ENCODE data around the gene CHID1. TPM values are rescaled to one million over a fixed set of nuclear protein-coding genes. Genes with fewer than 3 reads are reported as not detected.

CHID1 gene
- total and polyA plus RNA-seq, 2 donors: 17.8 to 35.7 TPM

DNA sequence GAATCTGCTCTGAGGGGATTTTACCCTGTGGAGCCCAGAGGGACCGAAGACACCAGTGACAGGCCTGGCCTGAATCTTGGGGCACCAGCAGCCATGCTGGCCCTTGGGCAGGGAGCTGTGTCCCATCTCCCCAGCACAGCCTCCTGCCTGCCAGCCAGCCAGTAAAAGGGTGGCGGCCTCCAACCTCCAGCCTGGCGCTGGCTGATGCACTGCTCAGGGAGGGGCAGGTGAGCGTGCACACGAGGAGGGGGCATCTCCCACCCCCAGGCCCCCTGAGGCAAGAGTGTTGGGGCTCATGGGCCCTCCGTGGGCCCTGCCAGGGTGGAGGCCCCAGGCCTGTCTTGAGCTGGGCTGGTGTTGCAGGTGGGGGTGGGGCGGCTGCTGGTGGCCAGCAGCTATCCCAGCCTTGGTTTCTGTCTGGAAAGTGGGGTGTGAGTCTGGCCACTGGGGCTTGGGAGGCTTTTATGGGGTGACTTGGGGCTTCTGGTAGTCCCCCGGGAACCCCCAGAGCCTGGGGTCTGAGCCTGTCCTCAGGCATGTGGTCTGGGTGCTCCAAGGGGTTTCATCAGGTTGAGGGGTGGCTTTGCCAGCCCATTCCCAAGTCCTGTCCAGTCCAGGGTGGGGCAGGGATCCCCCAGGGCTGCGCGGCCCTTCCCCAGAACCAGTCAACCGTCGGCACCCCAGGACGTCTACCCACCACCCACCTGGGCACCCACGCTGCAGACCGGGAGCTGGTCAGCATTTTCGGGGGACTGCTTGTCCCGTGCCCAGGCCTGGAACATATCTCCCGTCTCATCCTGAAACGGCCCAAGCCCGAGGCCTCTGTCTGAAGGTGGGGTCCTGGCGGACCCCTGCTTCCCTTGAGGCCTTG lies 50.1 kb downstream of the CHID1 start:
- Histone ChIP-seq H3K36me3 (ENCODE audit: control insufficient read depth in 2 of 2, insufficient read depth in 2 of 2, low read length in 1 of 2) (no peaks in the 10 kb centered on the region), H3K4me1 (ENCODE audit: control insufficient read depth in 2 of 2, insufficient read depth in 2 of 2, low read length in 2 of 2) (no peaks in the 10 kb centered on the region), H3K27ac (ENCODE audit: low read depth in 1 of 2, low read length in 1 of 2) (no peak overlapping the region), H3K4me3 (ENCODE audit: low read length in 2 of 2) (no peak overlapping the region), H3K27me3 (ENCODE audit: control insufficient read depth in 2 of 2, insufficient read depth in 1 of 2, low read length in 1 of 2) (no peaks in the 10 kb centered on the region), H3K9me3 (ENCODE audit: control insufficient read depth in 2 of 2, insufficient read depth in 1 of 2, low read length in 1 of 2) (peaks cover 0 to 1% of the 10 kb centered on the region in 2 donors)
- DNase-seq (ENCODE audit: low read depth in 6 of 9, low spot score in 9 of 9): no peak
- 92% methylated on average over 21 of the region's 21 CpGs for WGBS

DNA sequence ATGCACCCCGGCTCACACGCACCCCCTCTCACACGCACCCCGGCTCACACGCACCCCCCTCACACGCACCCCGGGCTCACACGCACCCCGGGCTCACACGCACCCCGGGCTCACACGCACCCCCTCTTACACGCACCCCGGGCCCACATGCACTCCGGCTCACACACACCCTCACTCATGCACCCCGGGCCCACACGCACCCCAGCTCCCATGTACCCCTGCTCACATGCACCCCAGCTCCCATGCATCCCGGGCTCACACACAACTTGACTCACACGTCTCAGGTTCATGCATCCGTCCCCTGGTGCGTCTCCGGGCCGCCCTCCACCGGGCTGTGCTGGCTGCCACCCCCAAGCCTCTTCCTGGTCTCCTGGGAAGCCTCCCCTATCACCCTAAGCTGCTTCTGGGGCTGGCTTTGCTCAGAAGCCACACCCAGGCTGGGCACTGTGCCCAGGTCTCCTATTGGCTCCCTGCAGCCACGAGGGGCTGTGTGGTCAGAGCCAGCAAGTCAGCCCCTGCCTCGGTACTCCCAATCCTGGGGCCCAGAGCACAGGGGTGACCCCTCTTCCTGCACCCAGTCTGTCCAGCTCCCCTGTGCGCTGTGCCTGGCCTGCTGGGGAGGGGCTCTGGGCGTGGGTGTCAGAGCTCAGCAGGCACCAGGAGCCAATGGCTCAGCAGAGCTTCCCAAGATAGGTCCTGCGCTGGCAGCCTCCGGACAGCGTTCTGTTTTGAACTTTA lies 51.0 kb downstream of the CHID1 start:
- peaks cover 0 to 1% of the 10 kb centered on the region in 2 donors for H3K9me3 ChIP-seq (ENCODE audit: control insufficient read depth in 2 of 2, insufficient read depth in 1 of 2, low read length in 1 of 2)
- no peak overlapping the region for H3K4me3 ChIP-seq (ENCODE audit: low read length in 2 of 2)
- no peak overlapping the region for H3K27ac ChIP-seq (ENCODE audit: low read depth in 1 of 2, low read length in 1 of 2)
- H3K27me3 ChIP-seq (ENCODE audit: control insufficient read depth in 2 of 2, insufficient read depth in 1 of 2, low read length in 1 of 2): no peaks in the 10 kb centered on the region
- H3K4me1 ChIP-seq (ENCODE audit: control insufficient read depth in 2 of 2, insufficient read depth in 2 of 2, low read length in 2 of 2): no peaks in the 10 kb centered on the region
- no peaks in the 10 kb centered on the region for H3K36me3 ChIP-seq (ENCODE audit: control insufficient read depth in 2 of 2, insufficient read depth in 2 of 2, low read length in 1 of 2)
- WGBS: 87% methylated on average over 31 of the region's 31 CpGs
- no peak for DNase-seq (ENCODE audit: low read depth in 6 of 9, low spot score in 9 of 9)

DNA sequence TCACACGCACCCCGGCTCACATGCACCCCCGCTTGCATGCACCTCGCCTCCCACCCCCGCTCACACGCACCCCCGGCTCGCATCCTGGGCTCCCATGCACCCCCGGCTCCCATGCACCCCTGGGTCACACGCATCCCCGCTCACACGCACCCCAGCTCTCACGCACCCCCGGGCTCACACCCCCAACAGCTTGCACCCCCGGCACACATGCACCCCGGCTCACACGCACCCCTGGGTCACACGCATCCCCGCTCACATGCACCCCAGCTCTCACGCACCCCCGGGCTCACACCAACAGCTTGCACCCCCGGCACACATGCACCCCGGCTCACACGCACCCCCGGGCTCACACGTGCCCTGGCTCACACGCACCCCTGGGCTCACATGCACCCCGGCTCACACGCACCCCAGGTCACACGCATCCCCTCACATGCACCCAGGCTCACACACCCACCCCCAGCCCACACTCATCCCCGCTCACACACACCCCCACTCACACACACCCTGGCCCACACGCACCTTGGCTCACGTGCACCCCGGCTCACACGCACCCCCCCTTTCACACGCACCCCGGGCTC lies 51.8 kb downstream of the CHID1 start:
- H3K27me3 ChIP-seq (ENCODE audit: control insufficient read depth in 2 of 2, insufficient read depth in 1 of 2, low read length in 1 of 2): no peaks in the 10 kb centered on the region
- no peak overlapping the region for H3K4me3 ChIP-seq (ENCODE audit: low read length in 2 of 2)
- WGBS: 96% methylated on average over 37 of the region's 37 CpGs
- peaks cover 0 to 1% of the 10 kb centered on the region in 2 donors for H3K9me3 ChIP-seq (ENCODE audit: control insufficient read depth in 2 of 2, insufficient read depth in 1 of 2, low read length in 1 of 2)
- H3K36me3 ChIP-seq (ENCODE audit: control insufficient read depth in 2 of 2, insufficient read depth in 2 of 2, low read length in 1 of 2): no peaks in the 10 kb centered on the region
- no peak for DNase-seq (ENCODE audit: low read depth in 6 of 9, low spot score in 9 of 9)
- no peaks in the 10 kb centered on the region for H3K4me1 ChIP-seq (ENCODE audit: control insufficient read depth in 2 of 2, insufficient read depth in 2 of 2, low read length in 2 of 2)
- no peak overlapping the region for H3K27ac ChIP-seq (ENCODE audit: low read depth in 1 of 2, low read length in 1 of 2)

DNA sequence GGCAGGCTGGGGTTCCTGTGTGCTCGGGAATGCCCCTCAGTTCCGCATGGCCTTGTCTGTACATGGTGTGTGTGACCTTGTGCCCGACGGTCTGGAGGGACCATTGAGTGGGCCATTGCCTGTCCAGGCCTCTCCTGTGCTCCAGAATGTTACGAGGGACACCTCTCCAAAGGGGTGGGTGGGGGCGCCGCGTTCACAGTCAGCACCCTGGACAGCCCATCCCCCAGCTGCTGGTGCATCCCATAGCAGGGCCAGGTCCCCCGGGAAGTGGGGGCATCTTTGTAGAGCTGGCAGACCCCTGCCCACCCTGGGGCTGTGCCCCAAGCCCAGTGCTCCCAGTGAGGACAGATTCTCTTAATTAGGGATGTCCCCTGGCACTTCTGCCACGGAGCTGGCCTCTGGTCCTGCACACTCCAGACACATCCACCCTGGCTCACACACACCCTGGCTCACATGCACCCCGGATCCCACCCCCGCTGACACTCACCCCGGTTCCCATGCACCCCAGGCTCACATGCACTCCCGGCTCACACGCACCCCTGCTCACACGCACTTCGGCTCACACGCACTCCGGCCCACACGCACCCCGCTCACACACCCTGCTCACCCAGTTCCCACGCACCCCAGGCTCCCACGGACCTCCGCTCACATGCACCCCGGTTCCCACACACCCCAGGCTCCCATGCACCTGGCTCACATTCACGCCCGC lies 52.4 kb downstream of the CHID1 start:
- WGBS: 93% methylated on average over 27 of the region's 27 CpGs
- H3K4me3 ChIP-seq (ENCODE audit: low read length in 2 of 2): no peak overlapping the region
- no peak for DNase-seq (ENCODE audit: low read depth in 6 of 9, low spot score in 9 of 9)
- H3K27ac ChIP-seq (ENCODE audit: low read depth in 1 of 2, low read length in 1 of 2): no peak overlapping the region
- no peaks in the 10 kb centered on the region for H3K4me1 ChIP-seq (ENCODE audit: control insufficient read depth in 2 of 2, insufficient read depth in 2 of 2, low read length in 2 of 2)
- H3K27me3 ChIP-seq (ENCODE audit: control insufficient read depth in 2 of 2, insufficient read depth in 1 of 2, low read length in 1 of 2): no peaks in the 10 kb centered on the region
- peaks cover 0 to 1% of the 10 kb centered on the region in 2 donors for H3K9me3 ChIP-seq (ENCODE audit: control insufficient read depth in 2 of 2, insufficient read depth in 1 of 2, low read length in 1 of 2)
- no peaks in the 10 kb centered on the region for H3K36me3 ChIP-seq (ENCODE audit: control insufficient read depth in 2 of 2, insufficient read depth in 2 of 2, low read length in 1 of 2)

DNA sequence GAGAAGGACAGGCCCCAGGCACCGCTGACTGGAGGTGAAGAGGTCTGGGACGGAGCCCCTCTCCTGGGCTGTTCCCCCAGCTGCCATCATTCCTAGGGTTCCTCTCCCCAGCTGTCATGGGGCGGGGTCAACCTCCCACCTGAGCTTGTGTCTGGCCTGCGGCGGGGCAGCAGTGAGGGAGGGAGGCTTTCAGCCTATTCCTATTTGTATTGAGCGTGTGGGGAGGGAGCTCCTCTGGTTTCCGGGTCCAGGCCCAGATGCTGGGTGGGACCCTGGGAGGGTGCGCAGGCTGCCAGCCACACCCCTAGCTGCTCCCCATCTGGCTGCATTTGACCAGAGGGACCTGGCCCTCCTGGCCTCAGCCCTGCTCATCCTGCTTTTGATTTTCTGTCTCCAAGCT lies 54.2 kb downstream of the CHID1 start:
- H3K36me3 ChIP-seq (ENCODE audit: control insufficient read depth in 2 of 2, insufficient read depth in 2 of 2, low read length in 1 of 2): no peaks in the 10 kb centered on the region
- no peak overlapping the region for H3K27ac ChIP-seq (ENCODE audit: low read depth in 1 of 2, low read length in 1 of 2)
- no peak overlapping the region for H3K4me3 ChIP-seq (ENCODE audit: low read length in 2 of 2)
- H3K9me3 ChIP-seq (ENCODE audit: control insufficient read depth in 2 of 2, insufficient read depth in 1 of 2, low read length in 1 of 2): no peaks in the 10 kb centered on the region
- 84% methylated on average over 8 of the region's 8 CpGs for whole genome bisulfite sequencing
- H3K4me1 ChIP-seq (ENCODE audit: control insufficient read depth in 2 of 2, insufficient read depth in 2 of 2, low read length in 2 of 2): no peaks in the 10 kb centered on the region
- DNase-seq (ENCODE audit: low read depth in 6 of 9, low spot score in 9 of 9): no peak
- peaks cover 0 to 4% of the 10 kb centered on the region in 2 donors for H3K27me3 ChIP-seq (ENCODE audit: control insufficient read depth in 2 of 2, insufficient read depth in 1 of 2, low read length in 1 of 2)

DNA sequence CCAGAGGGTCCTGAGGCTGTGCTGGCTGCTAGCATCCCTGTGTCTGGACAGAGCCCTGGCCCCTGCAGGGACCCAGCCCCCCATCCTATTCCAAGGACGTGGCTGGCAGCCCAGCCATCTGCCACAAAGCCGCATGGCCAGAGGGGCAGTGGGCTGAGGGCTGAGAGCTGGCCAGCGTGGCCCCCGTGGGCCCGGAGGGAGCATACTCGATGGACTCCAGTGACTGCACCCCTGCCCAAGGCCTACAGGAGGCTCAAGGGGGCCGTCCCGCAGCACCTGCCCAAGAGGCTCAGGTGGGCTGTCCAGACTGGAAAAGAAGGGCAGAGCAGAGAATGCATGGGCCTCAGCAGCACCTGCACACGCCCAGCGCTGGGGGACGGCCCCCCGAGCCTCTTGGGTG lies 54.8 kb downstream of the CHID1 start:
- 95% methylated on average over 12 of the region's 12 CpGs for WGBS
- no peak overlapping the region for H3K4me3 ChIP-seq (ENCODE audit: low read length in 2 of 2)
- H3K27ac ChIP-seq (ENCODE audit: low read depth in 1 of 2, low read length in 1 of 2): no peak overlapping the region
- no peaks in the 10 kb centered on the region for H3K4me1 ChIP-seq (ENCODE audit: control insufficient read depth in 2 of 2, insufficient read depth in 2 of 2, low read length in 2 of 2)
- H3K27me3 ChIP-seq (ENCODE audit: control insufficient read depth in 2 of 2, insufficient read depth in 1 of 2, low read length in 1 of 2): peaks cover 0 to 10% of the 10 kb centered on the region in 2 donors
- DNase-seq (ENCODE audit: low read depth in 6 of 9, low spot score in 9 of 9): no peak
- H3K9me3 ChIP-seq (ENCODE audit: control insufficient read depth in 2 of 2, insufficient read depth in 1 of 2, low read length in 1 of 2): no peaks in the 10 kb centered on the region
- no peaks in the 10 kb centered on the region for H3K36me3 ChIP-seq (ENCODE audit: control insufficient read depth in 2 of 2, insufficient read depth in 2 of 2, low read length in 1 of 2)

DNA sequence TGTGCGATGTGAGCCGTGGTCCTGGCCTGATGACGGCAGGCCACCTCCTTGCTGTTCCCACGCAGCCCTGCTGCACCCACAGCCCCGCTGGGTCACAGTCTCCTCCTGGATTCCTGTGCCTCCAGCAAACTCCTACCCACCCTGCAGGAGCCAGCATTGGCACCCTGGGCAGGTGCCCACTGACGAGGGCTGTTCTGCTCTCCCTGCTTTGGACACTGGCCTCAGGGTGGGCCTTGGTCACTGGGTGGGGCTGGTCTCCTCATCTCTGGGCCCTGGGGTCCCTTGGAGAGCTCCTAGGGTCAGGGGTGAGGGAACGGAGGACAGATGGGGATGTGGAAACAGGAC lies 55.3 kb downstream of the CHID1 start:
- WGBS: 96% methylated on average over 7 of the region's 7 CpGs
- H3K4me3 ChIP-seq (ENCODE audit: low read length in 2 of 2): no peak overlapping the region
- no peak overlapping the region for H3K27ac ChIP-seq (ENCODE audit: low read depth in 1 of 2, low read length in 1 of 2)
- H3K4me1 ChIP-seq (ENCODE audit: control insufficient read depth in 2 of 2, insufficient read depth in 2 of 2, low read length in 2 of 2): no peaks in the 10 kb centered on the region
- no peaks in the 10 kb centered on the region for H3K9me3 ChIP-seq (ENCODE audit: control insufficient read depth in 2 of 2, insufficient read depth in 1 of 2, low read length in 1 of 2)
- H3K27me3 ChIP-seq (ENCODE audit: control insufficient read depth in 2 of 2, insufficient read depth in 1 of 2, low read length in 1 of 2): peaks cover 2 to 15% of the 10 kb centered on the region in 2 donors
- H3K36me3 ChIP-seq (ENCODE audit: control insufficient read depth in 2 of 2, insufficient read depth in 2 of 2, low read length in 1 of 2): no peaks in the 10 kb centered on the region
- no peak for DNase-seq (ENCODE audit: low read depth in 6 of 9, low spot score in 9 of 9)

DNA sequence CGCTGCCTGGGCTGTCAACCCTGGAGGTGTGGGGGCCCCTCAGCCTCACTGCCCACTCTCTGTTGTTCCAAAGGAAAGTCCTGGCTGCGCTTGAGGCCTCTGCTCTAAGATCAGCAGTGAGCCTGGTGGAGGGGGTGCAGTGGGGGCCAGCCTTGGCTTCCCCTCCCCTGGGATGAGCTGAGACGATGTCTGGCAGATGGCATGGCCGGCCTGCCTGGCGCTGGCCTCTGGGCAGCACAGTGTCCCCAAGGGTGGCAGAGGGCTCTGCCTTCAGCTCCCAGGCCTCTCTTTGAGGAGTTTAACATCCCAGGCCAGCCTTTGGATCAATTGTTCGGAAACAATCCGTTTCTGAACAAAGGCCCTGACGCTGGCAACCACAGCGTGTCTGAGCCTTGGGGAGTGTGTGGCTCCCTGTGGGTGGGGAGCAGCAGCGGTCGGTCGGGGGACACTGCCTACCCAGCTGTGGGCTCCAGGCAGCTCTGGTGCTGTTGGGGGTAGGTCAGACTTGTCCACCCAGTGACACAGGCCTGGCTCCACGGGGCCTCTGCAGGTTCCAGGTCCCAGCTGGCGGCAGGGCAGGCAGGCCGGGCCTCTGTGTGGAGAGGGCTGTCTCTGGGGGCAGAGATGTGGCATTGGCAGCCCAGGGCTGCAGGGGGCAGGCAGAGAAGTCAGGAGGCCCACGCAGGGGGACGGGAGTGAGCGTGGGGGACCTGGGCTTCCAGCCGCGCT lies 55.8 kb downstream of the CHID1 start:
- WGBS: 95% methylated on average over 20 of the region's 20 CpGs
- Histone ChIP-seq H3K27me3 (ENCODE audit: control insufficient read depth in 2 of 2, insufficient read depth in 1 of 2, low read length in 1 of 2) (peaks cover 8 to 19% of the 10 kb centered on the region in 2 donors), H3K9me3 (ENCODE audit: control insufficient read depth in 2 of 2, insufficient read depth in 1 of 2, low read length in 1 of 2) (no peaks in the 10 kb centered on the region), H3K27ac (ENCODE audit: low read depth in 1 of 2, low read length in 1 of 2) (no peak overlapping the region), H3K36me3 (ENCODE audit: control insufficient read depth in 2 of 2, insufficient read depth in 2 of 2, low read length in 1 of 2) (no peaks in the 10 kb centered on the region), H3K4me1 (ENCODE audit: control insufficient read depth in 2 of 2, insufficient read depth in 2 of 2, low read length in 2 of 2) (peaks cover 0 to 2% of the 10 kb centered on the region in 2 donors), H3K4me3 (ENCODE audit: low read length in 2 of 2) (no peak overlapping the region)
- DNase-seq (ENCODE audit: low read depth in 6 of 9, low spot score in 9 of 9): no peak
